Stimulated activated CD8-positive, alpha-beta memory T cell treated with anti-CD3 and anti-CD28 coated beads, Interleukin-7, amount 100 ng/mL, for 24 hours (primary cell): ENCODE results near the gene CERT1.
A peak's percentile ranks its signal among the peaks of the same experiment; 100 is the strongest.
"Not testable (repeated sequence)": the region's sequence is repeated elsewhere in the genome, so short reads cannot be mapped to it uniquely, and the experiment has no call there.

Source experiments
- DNase-seq: peaks from one replicate; pipeline ENCODE4 v3.0.0-alpha.2; 2020; ENCODE audit warnings: low read depth

Gene CERT1

GRCh38 chr5:75511435-75512382 lies at the start of gene CERT1, which contains the start of gene POLK:
Gene CERT1, minus strand, starts transcription at chr5:75511629. Its CDS starts 422 bp downstream, at chr5:75511207.
Gene POLK, plus strand, starts transcription at chr5:75511891.
- DNase-seq = peak; percentile 85

GRCh38 chr5:75560655-75561054 lies 49.2 kb upstream of the CERT1 start:
- DNase-seq = not testable (repeated sequence)

- DNase-seq = no peak
Measured at GRCh38 chr5:75558981-75559632, 47.7 kb upstream of the CERT1 start.

GRCh38 chr5:75558221-75558620 lies 46.8 kb upstream of the CERT1 start:
- no peak for DNase-seq

GRCh38 chr5:75553358-75553757 lies 41.9 kb upstream of the CERT1 start:
- no peak for DNase-seq

GRCh38 chr5:75552764-75553163 lies 41.3 kb upstream of the CERT1 start:
- no peak for DNase-seq

- DNase-seq = no peak
Measured at GRCh38 chr5:75551471-75551870, 40.0 kb upstream of the CERT1 start.

- DNase-seq = no peak
Measured at GRCh38 chr5:75550597-75550996, 39.2 kb upstream of the CERT1 start.

GRCh38 chr5:75547812-75548211 lies 36.4 kb upstream of the CERT1 start:
- no peak for DNase-seq

GRCh38 chr5:75546830-75547229 lies 35.4 kb upstream of the CERT1 start:
- DNase-seq = no peak

- no peak for DNase-seq
Measured at GRCh38 chr5:75545131-75545530, 33.7 kb upstream of the CERT1 start.

GRCh38 chr5:75538211-75538610 lies 26.8 kb upstream of the CERT1 start:
- no peak for DNase-seq

- no peak for DNase-seq
Measured at GRCh38 chr5:75536694-75537360, 25.4 kb upstream of the CERT1 start.

GRCh38 chr5:75536147-75536546 lies 24.7 kb upstream of the CERT1 start:
- DNase-seq = no peak

- DNase-seq = no peak
Measured at GRCh38 chr5:75534734-75535133, 23.3 kb upstream of the CERT1 start.

- DNase-seq = not testable (repeated sequence)
Measured at GRCh38 chr5:75533716-75534115, 22.3 kb upstream of the CERT1 start.

- DNase-seq = no peak
Measured at GRCh38 chr5:75532190-75532589, 20.8 kb upstream of the CERT1 start.

- DNase-seq = no peak
Measured at GRCh38 chr5:75529185-75529584, 17.8 kb upstream of the CERT1 start.

- DNase-seq = no peak
Measured at GRCh38 chr5:75526070-75526469, 14.6 kb upstream of the CERT1 start.

- no peak for DNase-seq
Measured at GRCh38 chr5:75525344-75525743, 13.9 kb upstream of the CERT1 start.

GRCh38 chr5:75524591-75524990 lies 13.2 kb upstream of the CERT1 start:
- DNase-seq = no peak

- no peak for DNase-seq
Measured at GRCh38 chr5:75524071-75524470, 12.6 kb upstream of the CERT1 start.

- no peak for DNase-seq
Measured at GRCh38 chr5:75523275-75523674, 11.8 kb upstream of the CERT1 start.
